Lower leg skin (tissue), 4 donors: Measurements from ENCODE around the gene SELENOO. TPM values are rescaled to one million over a fixed set of nuclear protein-coding genes. Genes with fewer than 3 reads are reported as not detected.
"Not testable (repeated sequence)": the region's sequence is repeated elsewhere in the genome, so short reads cannot be mapped to it uniquely, and the experiment has no call there.

Source experiments
- DNase-seq, 2 donors: peaks; one replicate each; pipeline ENCODE4 v3.0.0-alpha.2; 2019; ENCODE audit warnings: low spot score in 2 of 2
- H3K4me3 ChIP-seq: fragments of 200-600 bp; sonication (generic); 2 replicates; pipeline ENCODE4 v1.5.1; 2017; ENCODE audit warnings: mild to moderate bottlenecking, low read depth; ENCODE audit not compliant: poor library complexity, severe bottlenecking
- CTCF ChIP-seq, 3 donors: fragments of 450-650 bp; IDR thresholded peaks; one replicate each; pipeline ENCODE4 v1.5.1; 2016; ENCODE audit warnings: antibody characterized with exemption in 3 of 3, mild to moderate bottlenecking in 3 of 3, moderate library complexity in 2 of 3
- POLR2A ChIP-seq, 2 donors: fragments of 450-650 bp; IDR thresholded peaks; one replicate each; pipeline ENCODE4 v1.6.1; 2016 to 2017; ENCODE audit warnings: antibody characterized with exemption in 2 of 2, mild to moderate bottlenecking in 1 of 2, moderate library complexity in 1 of 2
- WGBS, 2 donors: methylation state at CpG; one replicate each; pipeline ENCODE4 v1.1.5; 2018; 5-methylcytosine and 5-hydroxymethylcytosine counted together
- intact Hi-C: fragments of 100-400 bp; cut with DNase I; formaldehyde crosslinking; loops from one replicate; pipeline ENCODE4 v1.15.0; 2023; ENCODE audit warnings: low total_unique reads
- total RNA-seq, 4 donors: library from RNA; depleted of rRNA; stranded (reverse); fragments of >200 nt; gene quantifications; one replicate each; pipeline ENCODE4 v1.1.0, GENCODE V29; 2016

The SELENOO gene
- total RNA-seq, 4 donors from 2014 or later, result 33.3 to 52.3 (median 43.1) TPM

- intact Hi-C loops, result loop anchor here (10.0 kb wide), 1 partner anchor 47 kb away; no protein-coding TSS in a partner anchor
These were observed 1.4 kb downstream of the SELENOO start for GRCh38 chr22:50202130-50202666.

GRCh38 chr22:50203288-50203687 lies 2.5 kb downstream of the SELENOO start:
- WGBS, 2 donors, result 96 to 98% methylated on average over 1 of the region's 1 CpG
- no peak for TF ChIP-seq CTCF (IDR thresholded peaks at IDR 0.05)
- no peak for TF ChIP-seq POLR2A (IDR thresholded peaks at IDR 0.05)
- DNase-seq, result no peak
- intact Hi-C loops, result loop anchor here (10.0 kb wide), 1 partner anchor 48 kb away; no protein-coding TSS in a partner anchor
- no peak overlapping the region for H3K4me3 ChIP-seq

More at GRCh38 chr22:50202130-50202666, 1.4 kb downstream of the SELENOO start:
- TF ChIP-seq POLR2A (IDR thresholded peaks at IDR 0.05), result no peak
- no peak for TF ChIP-seq CTCF (IDR thresholded peaks at IDR 0.05)
- WGBS, 2 donors, result 62 to 77% methylated on average over 13 of the region's 13 CpGs
- peak overlapping the region; percentile 44 for H3K4me3 ChIP-seq
- no peak for DNase-seq

GRCh38 chr22:50204571-50204970 lies 3.8 kb downstream of the SELENOO start:
- TF ChIP-seq POLR2A (IDR thresholded peaks at IDR 0.05) (no peak), CTCF (IDR thresholded peaks at IDR 0.05) (no peak)
- no peak for DNase-seq
- 89 to 91% methylated on average over 7 of the region's 7 CpGs for WGBS, 2 donors

GRCh38 chr22:50204998-50205397 lies 4.2 kb downstream of the SELENOO start:
- not testable (repeated sequence) for H3K4me3 ChIP-seq, DNase-seq
- intact Hi-C loops, result loop anchor here (10.0 kb wide), 1 partner anchor 50 kb away; no protein-coding TSS in a partner anchor
- WGBS, 2 donors, result 84 to 86% methylated on average over 9 of the region's 9 CpGs

More at GRCh38 chr22:50204571-50204970, 3.8 kb downstream of the SELENOO start:
- H3K4me3 ChIP-seq, result no peak overlapping the region
- intact Hi-C loops, result loop anchor here (10.0 kb wide), 1 partner anchor 50 kb away; no protein-coding TSS in a partner anchor

DNA sequence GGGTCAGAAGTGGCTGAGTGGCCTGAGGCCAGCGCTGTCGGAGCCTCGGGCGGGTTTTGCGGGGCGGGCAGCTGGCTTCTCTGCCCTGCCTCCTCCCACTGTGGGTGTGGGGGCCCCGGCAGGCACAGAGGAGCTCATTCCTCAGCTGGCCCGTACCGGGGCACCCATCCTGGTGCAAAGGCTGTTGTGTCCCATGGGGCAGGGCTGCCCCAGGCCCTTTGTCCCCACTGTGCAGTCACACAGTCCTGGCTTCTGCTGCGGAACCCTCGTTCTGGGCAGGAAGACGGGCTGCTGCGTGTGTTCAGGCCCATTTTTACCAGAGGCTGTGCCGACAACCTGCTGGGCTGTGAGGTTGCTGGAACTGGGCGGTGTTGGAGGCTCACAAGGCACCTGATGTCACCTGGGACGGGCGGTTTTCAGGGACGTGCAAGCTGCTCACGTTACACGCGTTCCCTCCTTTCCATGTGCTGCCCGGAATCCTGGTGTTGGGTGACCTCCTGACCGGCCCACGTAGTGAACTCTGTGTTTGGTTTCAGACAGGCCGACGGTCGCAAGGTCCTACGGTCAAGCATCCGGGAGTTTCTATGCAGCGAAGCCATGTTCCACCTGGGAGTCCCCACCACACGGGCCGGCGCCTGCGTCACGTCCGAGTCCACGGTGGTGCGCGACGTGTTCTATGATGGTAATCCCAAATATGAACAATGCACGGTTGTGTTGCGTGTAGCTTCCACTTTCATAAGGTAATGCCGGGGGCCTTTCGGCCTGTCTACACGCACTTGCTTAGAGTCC lies 5.2 kb downstream of the SELENOO start:
- intact Hi-C loops, result loop anchor here (10.0 kb wide), 1 partner anchor 51 kb away; no protein-coding TSS in a partner anchor
- no peak overlapping the region for H3K4me3 ChIP-seq
- DNase-seq, result peak in 1 of 2 donors; percentile 83
- 89% methylated on average over 36 to 45 of the region's 45 CpGs for WGBS, 2 donors
- TF ChIP-seq POLR2A (IDR thresholded peaks at IDR 0.05) (no peak), CTCF (IDR thresholded peaks at IDR 0.05) (no peak)

GRCh38 chr22:50206599-50206998 lies 5.8 kb downstream of the SELENOO start:
- intact Hi-C loops, result loop anchor here (10.0 kb wide), 1 partner anchor 52 kb away; no protein-coding TSS in a partner anchor
- peak in 1 of 2 donors; percentile 82 for DNase-seq

More at GRCh38 chr22:50206599-50206998, 5.8 kb downstream of the SELENOO start:
- H3K4me3 ChIP-seq, result no peak overlapping the region
- WGBS, 2 donors, result 47 to 57% methylated on average over 9 to 10 of the region's 10 CpGs
- TF ChIP-seq POLR2A (IDR thresholded peaks at IDR 0.05), result no peak
- TF ChIP-seq CTCF (IDR thresholded peaks at IDR 0.05), result no peak
